PFSK-1 (cell line): Measurements from ENCODE around the gene HMCN2.

Experiments
- FOXP2 ChIP-seq: optimal IDR thresholded peaks from 2 replicates; pipeline ENCODE3; 2011; ENCODE audit warnings: borderline replicate concordance, control low read depth, inconsistent platforms; ENCODE audit not compliant: insufficient read depth; ENCODE audit errors: extremely low read length, extremely low read depth
- POLR2AphosphoS5 ChIP-seq: IDR thresholded peaks from 2 replicates; pipeline ENCODE4 v1.6.1; 2012; ENCODE audit warnings: low read depth, mild to moderate bottlenecking, control low read depth, low read length, moderate library complexity
- REST ChIP-seq, 2 experiments: IDR thresholded peaks; 2 replicates each; pipeline versions ENCODE4 v1.6.1 to v1.8.0; 2011 to 2012; ENCODE audit warnings: low read depth in 2 of 2, low read length in 2 of 2, control low read depth in 1 of 2, inconsistent platforms in 1 of 2, mild to moderate bottlenecking in 1 of 2, moderate library complexity in 1 of 2; ENCODE audit not compliant: insufficient read depth in 1 of 2
- TAF1 ChIP-seq: IDR thresholded peaks from 2 replicates; pipeline ENCODE4 v1.6.1; 2012; ENCODE audit warnings: low read length, control low read depth, borderline replicate concordance; ENCODE audit not compliant: insufficient read depth

DNA sequence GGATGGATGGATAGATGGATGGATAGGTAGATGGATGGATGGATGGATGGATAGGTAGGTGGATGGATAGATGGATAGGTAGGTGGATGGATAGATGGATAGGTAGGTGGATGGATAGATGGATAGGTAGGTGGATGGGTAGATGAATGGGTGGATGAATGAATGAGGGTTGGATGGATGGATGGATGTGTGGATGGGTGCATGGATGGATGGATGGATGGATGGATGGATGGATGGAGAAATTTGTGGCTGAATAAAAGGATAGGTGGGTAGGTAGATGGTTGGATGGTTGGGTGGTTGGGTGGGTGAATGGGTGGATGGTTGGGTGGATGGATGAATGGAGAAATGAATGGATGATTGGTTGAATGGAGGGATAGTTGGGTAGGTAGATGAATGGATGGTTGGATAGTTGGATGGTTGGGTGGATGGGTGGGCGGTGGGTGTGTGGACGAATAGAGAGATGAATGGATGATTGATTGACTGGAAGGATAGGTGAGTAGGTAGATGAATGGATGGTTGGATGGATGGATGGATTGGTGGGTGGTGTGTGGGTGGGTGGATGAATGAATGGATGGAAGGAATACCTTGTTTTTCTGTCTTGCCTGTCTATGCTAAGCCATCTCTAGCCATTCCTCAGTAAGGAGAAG is 108.2 kb downstream of the HMCN2 start:
- TF ChIP-seq POLR2AphosphoS5 (no peak), REST (IDR thresholded peaks at IDR 0.05; ENCODE audit: insufficient read depth in 1 of 2, low read depth in 2 of 2, low read length in 2 of 2) (no peak), TAF1 (no peak), FOXP2 (no peak)
